PC-3 (cell line): ENCODE data around the gene PACSIN2. TPM values are rescaled to one million over a fixed set of nuclear protein-coding genes. Genes with fewer than 3 reads are reported as not detected.

Experiments
- ATAC-seq: fragments of 200-7000 bp; cut with Tn5 transposase; 2 replicates; pipeline ENCODE4 v1.9.1; 2020; ENCODE audit warnings: mild to moderate bottlenecking, moderate library complexity
- BruUV-seq: library from RNA; stranded (reverse); fragments of 400-500 nt; replicated peaks from 2 replicates; lab custom pipeline; 2021; lab: Mats Ljungman, UMichigan
- CTCF ChIA-PET: fragments of 300-600 bp; sonication (Branson Sonifier 250); formaldehyde crosslinking; loops from one replicate; lab custom pipeline; 2022; ENCODE audit warnings: antibody characterized with exemption; lab: Charles Lee
- POLR2A ChIA-PET: fragments of 300-600 bp; sonication (Branson Sonifier 250); formaldehyde crosslinking; loops from one replicate; lab custom pipeline; 2022; ENCODE audit warnings: antibody characterized with exemption; ENCODE audit not compliant: unreplicated experiment; lab: Charles Lee
- DNase-seq: peaks from one replicate; pipeline ENCODE4 v3.0.0-alpha.2; 2015
- H2AFZ ChIP-seq: fragments of 300-600 bp; sonication (generic); 2 replicates; pipeline ENCODE4 v1.6.0; 2016; ENCODE audit warnings: antibody characterized with exemption, low read length
- H3F3A ChIP-seq: fragments of 300-600 bp; sonication (generic); one replicate; pipeline ENCODE4 v1.6.0; 2017; ENCODE audit warnings: antibody characterized with exemption, low read length, control low read depth, mild to moderate bottlenecking; ENCODE audit not compliant: unreplicated experiment
- H3K27ac ChIP-seq: fragments of 300-600 bp; sonication (generic); 2 replicates; pipeline ENCODE4 v1.5.1; 2016; ENCODE audit warnings: mild to moderate bottlenecking, low read length
- H3K27me3 ChIP-seq: fragments of 300-600 bp; sonication (generic); 2 replicates; pipeline ENCODE4 v1.6.1; 2016; ENCODE audit warnings: low read length, mixed read lengths
- H3K36me3 ChIP-seq: fragments of 300-600 bp; sonication (generic); 2 replicates; pipeline ENCODE4 v1.6.1; 2016; ENCODE audit warnings: low read depth, mixed run types, low read length, mixed read lengths
- H3K4me1 ChIP-seq: fragments of 300-600 bp; sonication (generic); 2 replicates; pipeline ENCODE4 v1.5.1; 2016; ENCODE audit warnings: low read length; ENCODE audit not compliant: insufficient read depth
- H3K4me2 ChIP-seq: fragments of 300-600 bp; sonication (generic); 2 replicates; pipeline ENCODE4 v1.6.0; 2016; ENCODE audit warnings: low read length
- H3K4me3 ChIP-seq: fragments of 300-600 bp; sonication (generic); 2 replicates; pipeline ENCODE4 v1.5.1; 2016; ENCODE audit warnings: mild to moderate bottlenecking, low read length, mixed read lengths
- H3K79me2 ChIP-seq: fragments of 300-600 bp; sonication (generic); 2 replicates; pipeline ENCODE4 v1.6.1; 2017; ENCODE audit warnings: low read length, mixed read lengths
- H3K9ac ChIP-seq: fragments of 300-600 bp; sonication (generic); 2 replicates; pipeline ENCODE4 v1.6.0; 2016; ENCODE audit warnings: mild to moderate bottlenecking, low read length
- H3K9me2 ChIP-seq: fragments of 300-600 bp; sonication (generic); replicated peaks from 2 replicates; pipeline ENCODE4 v1.6.1; 2016; ENCODE audit warnings: mixed run types, low read length, mixed read lengths
- H3K9me3 ChIP-seq: fragments of 300-600 bp; sonication (generic); 2 replicates; pipeline ENCODE4 v1.6.1; 2016; ENCODE audit warnings: low read length, mixed read lengths
- H4K20me1 ChIP-seq: fragments of 300-600 bp; sonication (generic); 2 replicates; pipeline ENCODE4 v1.6.1; 2016; ENCODE audit warnings: low read length, mixed read lengths
- CTCF ChIP-seq: fragments of 300-600 bp; sonication (generic); conservative IDR thresholded peaks from 2 replicates; pipeline ENCODE4 v1.5.1; 2017; ENCODE audit warnings: antibody characterized with exemption, low read depth, mild to moderate bottlenecking, low read length
- EZH2 ChIP-seq: fragments of 300-600 bp; sonication (generic); IDR thresholded peaks from one replicate; pipeline ENCODE4 v1.6.1; 2017; ENCODE audit warnings: antibody characterized with exemption, mild to moderate bottlenecking, low read length; ENCODE audit not compliant: unreplicated experiment
- EZH2phosphoT487 ChIP-seq: fragments of 300-600 bp; sonication (generic); IDR thresholded peaks from 2 replicates; pipeline ENCODE4 v1.6.1; 2018; ENCODE audit warnings: mild to moderate bottlenecking, antibody characterized with exemption, low read length, borderline replicate concordance
- intact Hi-C: fragments of 100-400 bp; cut with micrococcal nuclease; formaldehyde crosslinking; loops from 2 replicates; pipeline ENCODE4 v1.9.0; 2023
- total RNA-seq: library from RNA; depleted of rRNA; stranded (reverse); fragments of >200 nt; gene quantifications from 2 replicates; pipeline ENCODE4 v1.2.3, GENCODE V29; 2014

PACSIN2 gene
- total RNA-seq, 1 experiment from 2014 or later = 25.7 TPM

GRCh38 chr22:42893371-42894150 lies 121.4 kb downstream of the PACSIN2 start:
- no TSS peak for BruUV-seq
- CTCF ChIA-PET = no interaction called here
- intact Hi-C loops = no loop called here

GRCh38 chr22:42892571-42893316 lies 122.2 kb downstream of the PACSIN2 start:
- H3K4me2 ChIP-seq = no peak overlapping the region
- POLR2A ChIA-PET = no interaction called here
- H3K36me3 ChIP-seq = no peaks in the 10 kb centered on the region; the same call in 1 of the 2 replicates
- H4K20me1 ChIP-seq = no peaks in the 10 kb centered on the region
- H3K9me2 ChIP-seq = no peaks in the 10 kb centered on the region
- BruUV-seq = no TSS peak
- CTCF ChIA-PET = no interaction called here
- no peak overlapping the region for H3K4me3 ChIP-seq
- TF ChIP-seq EZH2 = no peak
- TF ChIP-seq EZH2phosphoT487 = no peak
- TF ChIP-seq CTCF = no peak
- no peak overlapping the region for H3K27ac ChIP-seq
- H3K9me3 ChIP-seq = no peaks in the 10 kb centered on the region
- ATAC-seq (no peak), DNase-seq (no peak)
- H3K4me1 ChIP-seq = no peaks in the 10 kb centered on the region
- H3K79me2 ChIP-seq = no peaks in the 10 kb centered on the region
- H3K9ac ChIP-seq = no peak overlapping the region
- intact Hi-C loops = no loop called here
- H2AFZ ChIP-seq = no peak overlapping the region
- no peaks in the 10 kb centered on the region for H3F3A ChIP-seq
- H3K27me3 ChIP-seq = no peaks in the 10 kb centered on the region

More at GRCh38 chr22:42893371-42894150, 121.4 kb downstream of the PACSIN2 start:
- POLR2A ChIA-PET = no interaction called here
- H4K20me1 ChIP-seq = no peaks in the 10 kb centered on the region
- no peaks in the 10 kb centered on the region for H3K27me3 ChIP-seq
- H3K4me2 ChIP-seq = no peak overlapping the region
- no peaks in the 10 kb centered on the region; the same call in 1 of the 2 replicates for H3K36me3 ChIP-seq
- H2AFZ ChIP-seq = no peak overlapping the region
- no peak overlapping the region for H3K27ac ChIP-seq
- no peak for TF ChIP-seq EZH2
- TF ChIP-seq EZH2phosphoT487 = no peak
- no peak for TF ChIP-seq CTCF
- ATAC-seq = no peak
- no peaks in the 10 kb centered on the region for H3K79me2 ChIP-seq
- no peak overlapping the region for H3K9ac ChIP-seq
- H3K9me2 ChIP-seq = no peaks in the 10 kb centered on the region
- H3F3A ChIP-seq = no peaks in the 10 kb centered on the region
- H3K4me3 ChIP-seq = no peak overlapping the region
- no peaks in the 10 kb centered on the region for H3K9me3 ChIP-seq
- no peaks in the 10 kb centered on the region for H3K4me1 ChIP-seq
- no peak for DNase-seq
